WTC11 (cell line): ENCODE measurements around the gene C10orf71.

Experiments used
- ESRRA ChIP-seq: sonication (generic); formaldehyde crosslinking; IDR thresholded peaks from 2 replicates; pipeline ENCODE4 v1.8.1; 2022; ENCODE audit warnings: mild to moderate bottlenecking, missing genetic modification reagents, borderline replicate concordance
- JAZF1 ChIP-seq: fragments of 250-450 bp; sonication (Bioruptor Pico); IDR thresholded peaks from 2 replicates; pipeline ENCODE4 v1.9.0; 2021; ENCODE audit warnings: moderate library complexity, mild to moderate bottlenecking, inconsistent platforms
- MYBL2 ChIP-seq: sonication (generic); formaldehyde crosslinking; IDR thresholded peaks from 2 replicates; pipeline ENCODE4 v1.8.1; 2023; ENCODE audit warnings: mild to moderate bottlenecking, moderate library complexity, missing genetic modification reagents
- SMAD4 ChIP-seq: sonication (generic); formaldehyde crosslinking; IDR thresholded peaks from 2 replicates; pipeline ENCODE4 v1.8.0; 2022; ENCODE audit warnings: mild to moderate bottlenecking, missing genetic modification reagents
- SP1 ChIP-seq: sonication (generic); formaldehyde crosslinking; conservative IDR thresholded peaks from 2 replicates; pipeline ENCODE4 v1.8.1; 2022; ENCODE audit warnings: missing genetic modification reagents
- ZNF671 ChIP-seq: fragments of 250-450 bp; sonication (Bioruptor Pico); IDR thresholded peaks from 2 replicates; pipeline ENCODE4 v1.8.0; 2021; ENCODE audit warnings: mild to moderate bottlenecking
- TF ChIP-seq, protein P1 (sequence below): fragments of 200-600 bp; IDR thresholded peaks from 2 replicates; pipeline ENCODE4 v1.8.0; 2022; ENCODE audit warnings: antibody characterized with exemption
- TF ChIP-seq, protein P2 (sequence below): sonication (generic); formaldehyde crosslinking; IDR thresholded peaks from 2 replicates; pipeline ENCODE4 v1.8.1; 2022; ENCODE audit warnings: mild to moderate bottlenecking, missing genetic modification reagents, moderate library complexity, borderline replicate concordance

DNA sequence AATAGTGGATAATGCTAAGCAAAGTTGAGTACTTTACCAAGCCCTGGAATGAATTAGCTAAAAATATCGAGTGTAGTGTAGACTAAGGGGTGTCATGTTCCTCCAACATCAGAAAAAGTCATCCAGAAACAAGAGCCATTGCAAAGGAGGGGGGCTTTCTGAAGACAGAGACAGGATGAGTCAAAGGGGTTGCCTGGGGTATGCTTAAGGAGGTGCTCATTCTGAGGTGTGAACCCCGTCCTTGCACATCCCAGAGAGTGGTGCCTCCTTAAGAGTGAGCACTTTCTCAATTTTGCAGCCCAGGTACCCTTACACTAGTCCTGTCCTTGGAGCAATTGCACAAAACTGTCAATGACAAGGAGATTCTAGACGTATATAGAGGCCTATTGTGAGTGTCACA lies 43.1 kb upstream of the C10orf71 start:
- TF ChIP-seq ZNF671 (CRISPR knock-in tag) = no peak
- no peak for TF ChIP-seq MYBL2 (CRISPR knock-in tag)
- TF ChIP-seq, protein P1, sequence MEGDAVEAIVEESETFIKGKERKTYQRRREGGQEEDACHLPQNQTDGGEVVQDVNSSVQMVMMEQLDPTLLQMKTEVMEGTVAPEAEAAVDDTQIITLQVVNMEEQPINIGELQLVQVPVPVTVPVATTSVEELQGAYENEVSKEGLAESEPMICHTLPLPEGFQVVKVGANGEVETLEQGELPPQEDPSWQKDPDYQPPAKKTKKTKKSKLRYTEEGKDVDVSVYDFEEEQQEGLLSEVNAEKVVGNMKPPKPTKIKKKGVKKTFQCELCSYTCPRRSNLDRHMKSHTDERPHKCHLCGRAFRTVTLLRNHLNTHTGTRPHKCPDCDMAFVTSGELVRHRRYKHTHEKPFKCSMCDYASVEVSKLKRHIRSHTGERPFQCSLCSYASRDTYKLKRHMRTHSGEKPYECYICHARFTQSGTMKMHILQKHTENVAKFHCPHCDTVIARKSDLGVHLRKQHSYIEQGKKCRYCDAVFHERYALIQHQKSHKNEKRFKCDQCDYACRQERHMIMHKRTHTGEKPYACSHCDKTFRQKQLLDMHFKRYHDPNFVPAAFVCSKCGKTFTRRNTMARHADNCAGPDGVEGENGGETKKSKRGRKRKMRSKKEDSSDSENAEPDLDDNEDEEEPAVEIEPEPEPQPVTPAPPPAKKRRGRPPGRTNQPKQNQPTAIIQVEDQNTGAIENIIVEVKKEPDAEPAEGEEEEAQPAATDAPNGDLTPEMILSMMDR = no peak
- TF ChIP-seq JAZF1 (CRISPR knock-in tag) = no peak
- TF ChIP-seq, protein P2, sequence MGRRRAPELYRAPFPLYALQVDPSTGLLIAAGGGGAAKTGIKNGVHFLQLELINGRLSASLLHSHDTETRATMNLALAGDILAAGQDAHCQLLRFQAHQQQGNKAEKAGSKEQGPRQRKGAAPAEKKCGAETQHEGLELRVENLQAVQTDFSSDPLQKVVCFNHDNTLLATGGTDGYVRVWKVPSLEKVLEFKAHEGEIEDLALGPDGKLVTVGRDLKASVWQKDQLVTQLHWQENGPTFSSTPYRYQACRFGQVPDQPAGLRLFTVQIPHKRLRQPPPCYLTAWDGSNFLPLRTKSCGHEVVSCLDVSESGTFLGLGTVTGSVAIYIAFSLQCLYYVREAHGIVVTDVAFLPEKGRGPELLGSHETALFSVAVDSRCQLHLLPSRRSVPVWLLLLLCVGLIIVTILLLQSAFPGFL = no peak
- TF ChIP-seq ESRRA (CRISPR knock-in tag) = no peak
- no peak for TF ChIP-seq SP1 (CRISPR knock-in tag)
- TF ChIP-seq SMAD4 (CRISPR knock-in tag) = no peak
